Measurements from ENCODE around the gene RFX5.

DNA sequence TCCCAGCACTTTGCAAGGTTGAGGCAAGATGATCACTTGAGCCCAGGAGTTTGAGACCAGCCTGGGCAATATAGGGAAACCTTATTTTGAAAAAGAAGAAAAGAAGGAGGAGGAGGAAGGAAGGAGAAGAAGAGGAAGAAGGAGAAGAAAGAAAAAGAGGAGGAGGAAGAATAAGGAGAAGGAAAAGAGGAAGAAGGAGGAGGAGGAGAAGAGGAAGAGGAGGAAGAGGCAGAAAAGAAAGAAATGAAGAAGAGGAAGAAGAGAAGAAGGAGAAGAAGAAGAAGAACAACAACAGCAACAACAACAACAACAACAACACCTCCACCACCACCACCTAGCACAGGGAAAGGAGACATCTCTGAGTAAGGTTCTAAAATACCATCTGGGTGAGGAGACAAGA, 14.8 kb upstream of the RFX5 start:
- no peak for TF ChIP-seq POLR2A (IDR thresholded peaks at IDR 0.05)
- TF ChIP-seq EP300 (IDR thresholded peaks at IDR 0.05): no peak
- TF ChIP-seq, protein P1, sequence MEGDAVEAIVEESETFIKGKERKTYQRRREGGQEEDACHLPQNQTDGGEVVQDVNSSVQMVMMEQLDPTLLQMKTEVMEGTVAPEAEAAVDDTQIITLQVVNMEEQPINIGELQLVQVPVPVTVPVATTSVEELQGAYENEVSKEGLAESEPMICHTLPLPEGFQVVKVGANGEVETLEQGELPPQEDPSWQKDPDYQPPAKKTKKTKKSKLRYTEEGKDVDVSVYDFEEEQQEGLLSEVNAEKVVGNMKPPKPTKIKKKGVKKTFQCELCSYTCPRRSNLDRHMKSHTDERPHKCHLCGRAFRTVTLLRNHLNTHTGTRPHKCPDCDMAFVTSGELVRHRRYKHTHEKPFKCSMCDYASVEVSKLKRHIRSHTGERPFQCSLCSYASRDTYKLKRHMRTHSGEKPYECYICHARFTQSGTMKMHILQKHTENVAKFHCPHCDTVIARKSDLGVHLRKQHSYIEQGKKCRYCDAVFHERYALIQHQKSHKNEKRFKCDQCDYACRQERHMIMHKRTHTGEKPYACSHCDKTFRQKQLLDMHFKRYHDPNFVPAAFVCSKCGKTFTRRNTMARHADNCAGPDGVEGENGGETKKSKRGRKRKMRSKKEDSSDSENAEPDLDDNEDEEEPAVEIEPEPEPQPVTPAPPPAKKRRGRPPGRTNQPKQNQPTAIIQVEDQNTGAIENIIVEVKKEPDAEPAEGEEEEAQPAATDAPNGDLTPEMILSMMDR (IDR thresholded peaks at IDR 0.05): no peak
- no peak for TF ChIP-seq POLR2AphosphoS5 (IDR thresholded peaks at IDR 0.05)
